GM19099 (cell line): Measurements from ENCODE around the gene KCNQ1OT1.

Experiments used
- POLR2A ChIP-seq: IDR thresholded peaks from 3 replicates; pipeline ENCODE4 v1.6.1; 2011; ENCODE audit warnings: low read depth; ENCODE audit not compliant: insufficient read length; ENCODE audit errors: extremely low read depth

Gene KCNQ1OT1

DNA sequence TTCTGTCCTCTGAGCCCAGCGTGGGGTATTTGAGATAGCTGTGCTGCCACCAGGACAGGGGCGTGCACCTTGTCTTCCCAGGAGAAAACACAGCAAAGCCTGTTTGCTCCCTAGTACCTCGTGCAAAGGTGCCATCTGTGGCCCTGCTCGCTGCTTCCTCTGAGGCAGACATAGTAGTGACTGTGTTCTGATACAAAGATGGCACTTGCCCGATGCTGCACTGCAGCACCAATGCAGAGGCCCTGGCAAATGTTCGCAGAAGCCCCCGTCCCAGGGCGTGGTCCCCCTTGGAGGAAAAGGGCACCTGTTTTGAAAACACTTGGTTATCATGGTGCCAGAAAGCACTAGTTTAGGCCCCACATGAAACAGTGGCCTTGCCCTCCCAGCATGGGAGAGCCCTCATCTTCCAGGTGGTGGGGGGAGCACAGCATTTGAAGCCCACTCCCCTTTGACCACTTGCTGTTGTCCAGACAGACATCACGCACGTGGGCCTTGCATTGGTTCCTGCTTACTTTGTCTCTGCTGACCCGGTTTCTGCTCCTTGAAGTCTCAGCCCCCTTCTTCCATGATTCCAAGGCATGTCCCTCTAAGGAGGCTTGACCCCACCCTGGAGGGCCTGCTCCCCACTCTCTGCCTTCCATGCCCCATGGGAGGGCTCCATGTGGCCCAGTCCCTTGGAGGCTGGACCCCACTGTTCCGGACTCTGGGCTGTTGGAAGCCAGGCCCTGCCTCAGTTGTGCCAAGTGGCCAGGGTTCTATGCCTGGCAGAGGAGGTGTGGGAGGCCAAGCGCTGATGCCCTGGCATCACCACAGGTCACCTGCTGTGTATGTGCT is 109.4 kb downstream of the KCNQ1OT1 start:
- TF ChIP-seq POLR2A: no peak

- TF ChIP-seq POLR2A: no peak
Observed at GRCh38 chr11:2589538-2589934, 110.3 kb downstream of the KCNQ1OT1 start.

DNA sequence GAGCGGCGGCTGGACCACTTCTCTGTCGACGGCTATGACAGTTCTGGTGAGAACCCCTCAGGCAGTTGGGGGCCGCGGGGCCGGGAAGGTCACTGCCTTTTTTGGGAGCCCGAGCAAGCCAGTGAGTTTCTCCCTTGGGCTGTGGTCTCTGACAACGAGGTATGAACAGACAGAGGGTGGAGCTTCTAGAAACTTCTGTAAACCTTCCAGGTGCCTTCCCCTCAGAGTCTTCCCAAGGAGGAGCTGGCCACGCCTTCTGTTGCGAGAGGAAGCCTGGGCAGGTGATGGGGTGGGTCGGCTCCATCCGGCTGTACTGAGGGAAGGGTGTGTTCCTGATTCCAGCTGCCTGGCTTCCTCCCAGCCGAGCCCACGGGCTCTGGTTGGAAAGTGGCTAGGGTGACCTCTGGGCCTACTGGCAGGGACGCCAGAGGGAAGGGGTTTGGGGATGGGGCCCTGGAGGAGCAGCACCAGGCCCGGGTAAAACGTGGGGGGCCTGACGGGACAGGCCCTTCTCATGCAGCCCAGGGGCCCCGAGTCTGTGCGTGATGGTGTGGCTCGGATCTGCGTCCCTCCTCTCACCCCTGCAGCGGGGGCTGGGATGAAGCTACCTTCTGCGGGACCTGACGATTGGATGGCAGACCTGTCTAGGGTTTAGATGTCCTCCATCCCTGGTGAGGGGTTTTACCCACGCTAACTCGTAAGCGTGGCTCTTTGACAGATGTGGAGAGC is 110.8 kb downstream of the KCNQ1OT1 start:
- TF ChIP-seq POLR2A: no peak

GRCh38 chr11:2587976-2588748 is 111.6 kb downstream of the KCNQ1OT1 start:
- no peak for TF ChIP-seq POLR2A

GRCh38 chr11:2587132-2587930 is 112.5 kb downstream of the KCNQ1OT1 start:
- no peak for TF ChIP-seq POLR2A

GRCh38 chr11:2586793-2587131 is 113.0 kb downstream of the KCNQ1OT1 start:
- no peak for TF ChIP-seq POLR2A

- no peak for TF ChIP-seq POLR2A
Observed at GRCh38 chr11:2586087-2586792, 113.6 kb downstream of the KCNQ1OT1 start.

- TF ChIP-seq POLR2A: no peak
Observed at GRCh38 chr11:2585566-2586086, 114.2 kb downstream of the KCNQ1OT1 start.

- TF ChIP-seq POLR2A: no peak
Observed at GRCh38 chr11:2584812-2585565, 114.8 kb downstream of the KCNQ1OT1 start.

- no peak for TF ChIP-seq POLR2A
Observed at GRCh38 chr11:2584434-2584811, 115.4 kb downstream of the KCNQ1OT1 start.

- TF ChIP-seq POLR2A: no peak
Observed at GRCh38 chr11:2583605-2583958, 116.2 kb downstream of the KCNQ1OT1 start.

- TF ChIP-seq POLR2A: no peak
Observed at GRCh38 chr11:2582946-2583604, 116.7 kb downstream of the KCNQ1OT1 start.
